ENCODE data around the gene CHIT1. TPM values are rescaled to one million over a fixed set of nuclear protein-coding genes. Genes with fewer than 3 reads are reported as not detected.
"Not testable (repeated sequence)": the region's sequence is repeated elsewhere in the genome, so short reads cannot be mapped to it uniquely, and the experiment has no call there.

The CHIT1 gene
- total RNA-seq, 1 donor from 2014 or later, result 1.6 TPM

- DNase-seq (ENCODE audit: low spot score in 2 of 2), result peak; percentile 71 to 76
- FAIRE-seq, result no peak
These were observed 37.9 kb upstream of the CHIT1 start for GRCh38 chr1:203267347-203267846.

- FAIRE-seq, result not testable (repeated sequence)
These were observed 36.7 kb upstream of the CHIT1 start for GRCh38 chr1:203266140-203266539.

GRCh38 chr1:203265541-203265940 lies 36.1 kb upstream of the CHIT1 start:
- no peak for FAIRE-seq

More at GRCh38 chr1:203266140-203266539, 36.7 kb upstream of the CHIT1 start:
- DNase-seq (ENCODE audit: low spot score in 2 of 2), result not testable (repeated sequence)

GRCh38 chr1:203264052-203264501 lies 34.6 kb upstream of the CHIT1 start:
- no peak for DNase-seq (ENCODE audit: low spot score in 2 of 2)

More at GRCh38 chr1:203265541-203265940, 36.1 kb upstream of the CHIT1 start:
- no peak for DNase-seq (ENCODE audit: low spot score in 2 of 2)

GRCh38 chr1:203263496-203263895 lies 34.0 kb upstream of the CHIT1 start:
- FAIRE-seq (no peak), DNase-seq (ENCODE audit: low spot score in 2 of 2) (no peak)

More at GRCh38 chr1:203264052-203264501, 34.6 kb upstream of the CHIT1 start:
- no peak for FAIRE-seq

DNA sequence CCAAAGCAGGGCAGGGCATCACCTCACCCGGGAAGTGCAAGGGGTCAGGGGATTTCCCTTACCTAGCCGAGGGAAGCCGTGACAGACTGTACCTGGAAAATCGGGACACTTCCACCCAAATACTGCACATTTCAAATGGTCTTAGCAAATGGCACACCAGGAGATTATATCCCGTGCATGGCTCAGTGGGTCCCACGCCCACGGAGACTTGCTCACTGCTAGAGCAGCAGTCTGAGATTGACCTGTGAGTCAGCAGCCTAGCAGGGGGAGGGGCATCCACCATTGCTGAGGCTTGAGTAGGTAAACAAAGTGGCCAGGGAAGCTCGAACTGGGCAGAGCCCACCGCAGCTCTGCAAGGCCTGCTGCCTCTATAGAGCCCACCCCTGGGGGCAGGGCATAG lies 27.2 kb upstream of the CHIT1 start:
- not testable (repeated sequence) for FAIRE-seq; DNase-seq (ENCODE audit: low spot score in 2 of 2)

- DNase-seq (ENCODE audit: low spot score in 2 of 2); FAIRE-seq: not testable (repeated sequence)
These were observed 25.3 kb upstream of the CHIT1 start for GRCh38 chr1:203254782-203255181.

GRCh38 chr1:203252678-203253077 lies 23.2 kb upstream of the CHIT1 start:
- no peak for DNase-seq (ENCODE audit: low spot score in 2 of 2)
- FAIRE-seq, result no peak

DNA sequence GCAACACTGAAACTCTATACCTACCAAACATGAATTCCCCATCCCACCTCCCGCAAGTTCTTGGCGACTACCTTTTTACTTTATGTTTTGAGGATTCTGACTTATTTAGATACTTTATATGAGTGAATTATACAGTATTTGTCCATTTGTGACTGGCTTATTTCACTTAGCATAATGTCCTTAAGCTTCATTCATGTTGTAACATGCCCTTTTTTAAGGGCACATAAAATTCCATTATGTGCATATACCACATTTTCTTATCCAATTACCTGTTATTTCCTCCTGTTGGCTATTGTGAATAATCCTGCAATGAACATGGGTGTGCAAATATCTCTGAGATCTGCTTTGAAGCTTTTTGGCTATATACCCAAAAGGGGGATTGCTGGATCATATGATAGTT lies 22.0 kb upstream of the CHIT1 start:
- no peak for DNase-seq (ENCODE audit: low spot score in 2 of 2)
- FAIRE-seq, result no peak

DNA sequence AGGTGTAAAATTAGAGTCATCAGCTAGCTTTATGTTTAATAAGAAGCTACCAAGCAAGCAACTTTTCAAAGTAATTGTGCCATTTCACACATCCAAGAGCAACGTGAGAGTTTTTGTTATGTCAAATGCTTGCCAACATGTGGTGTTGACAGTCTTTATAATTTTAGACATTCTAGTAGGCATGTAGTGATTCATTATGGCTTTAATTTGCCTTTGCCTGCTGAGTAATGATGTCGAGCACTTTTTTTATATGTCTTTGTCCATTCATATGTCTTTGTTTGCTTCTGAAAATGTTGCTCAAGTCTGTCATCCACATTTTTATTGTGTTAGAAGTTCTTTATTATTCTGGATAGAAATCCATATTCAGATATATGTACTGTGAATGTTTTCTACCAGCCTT lies 21.4 kb upstream of the CHIT1 start:
- DNase-seq (ENCODE audit: low spot score in 2 of 2), result no peak
- no peak for FAIRE-seq

- DNase-seq (ENCODE audit: low spot score in 2 of 2), result no peak
- FAIRE-seq, result no peak
These were observed 15.3 kb upstream of the CHIT1 start for GRCh38 chr1:203244776-203245175.

DNA sequence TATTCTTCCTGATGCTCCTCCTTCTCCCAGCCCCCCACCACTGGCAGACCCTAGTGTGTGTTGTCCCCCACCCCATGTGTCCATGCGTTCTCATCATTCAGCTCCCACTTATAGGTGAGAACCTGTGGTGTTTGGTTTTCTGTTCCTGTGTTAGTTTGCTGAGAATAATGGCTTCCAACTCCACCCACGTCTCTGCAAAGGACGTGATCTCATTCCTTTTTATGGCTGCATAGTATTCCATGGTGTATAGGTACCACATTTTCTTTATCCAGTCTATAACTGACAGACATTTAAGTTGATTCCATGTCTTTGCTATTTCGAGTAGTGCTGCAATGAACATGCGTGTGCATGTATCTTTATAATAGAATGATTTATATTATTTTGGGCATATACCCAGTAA lies 12.2 kb upstream of the CHIT1 start:
- FAIRE-seq; DNase-seq (ENCODE audit: low spot score in 2 of 2): not testable (repeated sequence)

DNA sequence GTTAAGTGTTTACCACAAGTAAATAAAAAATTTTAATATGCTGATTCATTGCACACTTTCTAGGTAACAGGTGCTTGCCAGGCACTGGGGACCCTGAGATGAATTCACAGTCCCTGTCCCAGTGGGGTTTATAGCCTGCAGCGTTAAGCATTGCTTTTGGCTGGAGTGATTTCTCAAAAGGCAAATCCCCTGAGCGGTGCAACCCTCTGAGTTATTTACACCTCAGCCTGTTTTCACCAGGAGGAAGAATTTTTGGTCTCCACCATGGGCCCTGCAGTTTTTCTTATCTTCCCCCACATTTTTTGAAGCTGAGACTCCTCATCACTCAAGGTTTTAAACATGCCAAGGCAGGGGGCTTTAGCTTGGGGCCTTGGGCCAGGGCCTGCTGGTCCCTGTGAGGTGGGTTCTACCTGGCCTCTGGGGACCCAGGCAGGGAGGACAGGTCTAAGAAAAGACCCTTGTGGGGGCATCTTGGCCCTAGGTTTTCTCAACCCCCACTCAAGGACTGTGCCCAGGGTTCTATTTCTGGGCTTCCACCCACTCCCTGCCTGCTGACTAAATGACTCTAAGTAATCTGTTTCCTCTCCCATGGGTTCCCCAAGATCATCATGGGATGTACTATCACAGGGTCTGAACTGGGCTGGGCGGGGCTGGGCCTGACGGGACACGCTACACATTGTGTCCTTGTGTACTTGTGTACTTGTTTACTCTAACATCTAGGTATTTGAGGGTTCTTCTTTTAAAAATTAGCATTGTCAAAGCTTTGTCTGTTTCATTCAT lies 10.2 kb upstream of the CHIT1 start:
- no peak for FAIRE-seq
- no peak for DNase-seq (ENCODE audit: low spot score in 2 of 2)

GRCh38 chr1:203239081-203239480 lies 9.6 kb upstream of the CHIT1 start:
- DNase-seq (ENCODE audit: low spot score in 2 of 2) (no peak), FAIRE-seq (no peak)

- FAIRE-seq, result no peak
- DNase-seq (ENCODE audit: low spot score in 2 of 2), result no peak
These were observed 9.1 kb upstream of the CHIT1 start for GRCh38 chr1:203238535-203238934.

GRCh38 chr1:203234901-203235300 lies 5.4 kb upstream of the CHIT1 start:
- DNase-seq (ENCODE audit: low spot score in 2 of 2); FAIRE-seq: not testable (repeated sequence)

DNA sequence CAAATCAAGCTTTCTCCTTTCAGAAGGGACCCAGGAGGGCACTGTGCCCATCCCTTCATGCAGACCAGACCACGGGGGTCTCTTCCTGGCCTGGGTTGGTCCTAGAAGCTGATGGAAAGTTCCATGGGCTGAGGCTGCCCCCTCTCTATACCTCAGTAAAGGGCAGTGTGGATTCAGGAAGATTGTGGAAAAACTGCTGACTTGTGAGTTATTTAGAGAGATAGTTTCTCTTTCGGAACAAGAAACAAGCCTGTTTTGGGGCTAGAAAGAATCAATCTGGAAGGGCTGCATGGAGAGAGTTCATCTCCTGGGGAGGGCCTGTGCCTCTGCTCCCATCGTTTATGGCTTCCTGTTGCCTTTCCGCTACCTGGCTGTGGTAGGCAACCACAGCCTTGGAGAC lies 803 bp downstream of the CHIT1 start:
- FAIRE-seq (no peak), DNase-seq (ENCODE audit: low spot score in 2 of 2) (no peak)

GRCh38 chr1:203227371-203228083 lies 1.9 kb downstream of the CHIT1 start:
- no peak for FAIRE-seq

DNA sequence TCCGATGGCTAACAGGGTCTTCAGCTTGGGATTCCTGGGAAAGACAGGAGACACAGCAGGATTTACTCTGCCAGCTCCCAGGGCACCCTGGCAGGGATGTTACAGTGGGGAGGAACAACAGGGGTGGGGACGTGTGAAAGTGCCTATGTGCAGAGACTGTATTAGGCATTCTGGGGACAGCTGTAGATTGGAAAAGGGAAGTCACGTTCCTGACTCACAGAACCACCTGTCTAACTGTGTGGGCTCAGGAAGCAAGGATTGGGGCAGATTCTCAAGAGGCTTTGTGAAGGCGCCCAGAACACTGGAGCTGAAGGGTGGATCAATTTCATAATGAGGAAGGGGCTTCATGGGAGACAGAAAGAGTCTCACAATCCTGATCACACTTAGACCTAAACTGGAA lies 4.4 kb downstream of the CHIT1 start:
- FAIRE-seq (no peak), DNase-seq (ENCODE audit: low spot score in 2 of 2) (no peak)

More at GRCh38 chr1:203227371-203228083, 1.9 kb downstream of the CHIT1 start:
- no peak for DNase-seq (ENCODE audit: low spot score in 2 of 2)

- FAIRE-seq (no peak), DNase-seq (ENCODE audit: low spot score in 2 of 2) (no peak)
These were observed 6.3 kb downstream of the CHIT1 start for GRCh38 chr1:203223012-203223775.

DNA sequence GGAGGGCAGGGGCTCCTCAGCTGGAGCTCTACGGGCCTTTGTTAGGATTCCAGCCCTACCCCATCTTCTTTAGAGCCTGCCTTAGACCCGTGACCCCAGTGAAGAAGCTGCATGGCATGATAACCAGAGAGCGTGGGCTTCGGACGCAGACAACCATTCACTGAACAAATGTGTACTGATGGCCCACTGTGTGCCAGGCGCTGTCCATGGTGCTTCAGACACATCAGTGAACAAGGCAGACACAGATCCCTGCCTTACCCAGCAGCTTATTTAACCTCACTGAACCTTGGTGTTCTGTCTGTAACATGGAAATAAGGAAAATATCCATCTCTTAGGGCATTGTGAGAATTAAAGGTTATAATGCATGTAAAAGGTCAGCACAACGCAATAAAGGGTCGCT lies 9.5 kb downstream of the CHIT1 start:
- no peak for FAIRE-seq
- DNase-seq (ENCODE audit: low spot score in 2 of 2), result no peak

Data from frontal cortex (tissue), 4 donors.